Measurements from ENCODE around the gene CREM. TPM values are rescaled to one million over a fixed set of nuclear protein-coding genes. Genes with fewer than 3 reads are reported as not detected.

CREM gene
- total and polyA plus RNA-seq, 2 experiments from 2014 or later: 40.9 to 43.8 TPM

GRCh38 chr10:35132727-35133126 is 6.1 kb downstream of the CREM start (continued):
- TF ChIP-seq ZNF331 (CRISPR knock-in tag; IDR thresholded peaks at IDR 0.05; ENCODE audit: low read depth) (no peak), ETS1 (IDR thresholded peaks at IDR 0.05) (no peak), ZNF462 (CRISPR knock-in tag; IDR thresholded peaks at IDR 0.05) (no peak)

GRCh38 chr10:35133586-35133985 is 6.9 kb downstream of the CREM start:
- H3K9me3 Mint-ChIP-seq: no peaks in the 10 kb centered on the region; the same call in 2 of the 3 replicates
- Histone ChIP-seq H4K20me1 (replicated peaks; ENCODE audit: insufficient read depth) (no peaks in the 10 kb centered on the region), H3K27me3 (ENCODE audit: insufficient read depth) (no peaks in the 10 kb centered on the region), H3K4me3 (no peak overlapping the region), H3K9me2 (ENCODE audit: insufficient read depth) (no peaks in the 10 kb centered on the region), H3K27ac (ENCODE audit: low read depth) (no peak overlapping the region), H2AFZ (no peak overlapping the region), H3F3A (replicated peaks; ENCODE audit: low read depth) (no peaks in the 10 kb centered on the region), H3K79me2 (replicated peaks; ENCODE audit: insufficient read depth) (peaks cover 60% of the 10 kb centered on the region), H3K4me2 (no peak overlapping the region), H3K36me3 (ENCODE audit: insufficient read depth) (no peaks in the 10 kb centered on the region), H3K4me1 (ENCODE audit: insufficient read depth) (peaks cover 11% of the 10 kb centered on the region; the same call in 1 of the 2 replicates)
- peaks cover 6% of the 10 kb centered on the region; the same call in 2 of the 3 replicates for H3K4me1 Mint-ChIP-seq
- ATAC-seq: no peak
- no peak overlapping the region for H3K27ac Mint-ChIP-seq
- H3K36me3 Mint-ChIP-seq (ENCODE audit: low read depth): no peaks in the 10 kb centered on the region; the same call in 2 of the 3 replicates
- no peak for DNase-seq (ENCODE audit: low spot score)
- no peaks in the 10 kb centered on the region for H3K27me3 Mint-ChIP-seq (ENCODE audit: insufficient read depth, low read depth, poor library complexity)
- H3K4me3 Mint-ChIP-seq: no peak overlapping the region
- TF ChIP-seq ZNF331 (CRISPR knock-in tag; IDR thresholded peaks at IDR 0.05; ENCODE audit: low read depth) (no peak), STAT1 (IDR thresholded peaks at IDR 0.05; ENCODE audit: unreplicated experiment) (no peak), JUNB (IDR thresholded peaks at IDR 0.05; ENCODE audit: unreplicated experiment) (no peak), ETS1 (IDR thresholded peaks at IDR 0.05) (no peak), EZH2 (IDR thresholded peaks at IDR 0.05; ENCODE audit: low read depth, unreplicated experiment) (no peak), NANOG (IDR thresholded peaks at IDR 0.05; ENCODE audit: borderline replicate concordance) (no peak), POLR2AphosphoS5 (IDR thresholded peaks at IDR 0.05; ENCODE audit: low read depth) (no peak), CTCF (conservative IDR thresholded peaks at IDR 0.05; ENCODE audit: low read depth in 2 of 2) (no peak), ZNF114 (CRISPR knock-in tag; IDR thresholded peaks at IDR 0.05) (no peak), CREB1 (CRISPR knock-in tag; IDR thresholded peaks at IDR 0.05; ENCODE audit: low read depth) (no peak), REST (IDR thresholded peaks at IDR 0.05; ENCODE audit: unreplicated experiment) (no peak)

Measured in GM23338 (cell line).